Measurements from ENCODE around the gene GPR55. TPM values are rescaled to one million over a fixed set of nuclear protein-coding genes. Genes with fewer than 3 reads are reported as not detected.

GPR55 gene
- total and polyA plus RNA-seq, 2 donors (not counting 1 experiment from before 2014, with no cell fraction given), result 3.0 to 4.1 TPM

DNA sequence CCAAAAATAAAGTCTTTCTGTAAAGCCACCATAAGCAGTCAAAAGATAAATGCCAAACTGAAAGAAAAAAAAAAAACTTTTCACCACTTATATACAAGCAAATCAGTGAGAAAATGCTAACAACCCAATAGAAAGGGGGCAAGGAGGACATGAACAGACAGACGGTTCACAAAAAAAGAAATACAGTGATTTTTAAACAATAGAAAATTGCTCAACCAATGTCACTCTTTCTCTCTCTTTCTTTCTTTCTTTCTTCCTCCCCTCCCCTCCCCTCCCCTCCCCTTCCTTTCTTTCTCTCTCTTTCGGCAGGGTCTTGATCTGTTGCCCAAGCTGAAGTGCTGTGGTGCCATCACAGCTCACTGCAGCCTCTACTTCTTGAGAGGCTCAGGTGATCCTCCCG lies 42.1 kb upstream of the GPR55 start:
- Histone ChIP-seq H3K36me3 (replicated peaks in 1 of 2; ENCODE audit: control extremely low read depth in 1 of 2, control insufficient read depth in 1 of 2, extremely low read depth in 1 of 2, insufficient read depth in 2 of 2, low read length in 1 of 2) (no peaks in the 10 kb centered on the region), H3K27me3 (replicated peaks in 1 of 4; ENCODE audit: control extremely low read depth in 1 of 4, control insufficient read depth in 3 of 4, insufficient read depth in 4 of 4, low read length in 3 of 4) (no peaks in the 10 kb centered on the region), H4K20me1 (ENCODE audit: control insufficient read depth, insufficient read depth, low read length, poor library complexity, severe bottlenecking) (no peaks in the 10 kb centered on the region), H3K4me3 (ENCODE audit: control extremely low read depth in 1 of 5, extremely low read depth in 1 of 5, insufficient read depth in 1 of 5, low read depth in 2 of 5, low read length in 4 of 5) (no peak overlapping the region), H2AFZ (ENCODE audit: insufficient read depth, low read depth, low read length, poor library complexity, severe bottlenecking) (no peak overlapping the region), H3K9ac (ENCODE audit: low read length) (no peak overlapping the region), H3K4me2 (replicated peaks; ENCODE audit: low read depth, low read length, poor library complexity, severe bottlenecking) (no peak overlapping the region), H3K79me2 (ENCODE audit: control insufficient read depth, insufficient read depth, low read length) (no peaks in the 10 kb centered on the region), H3K9me3 (ENCODE audit: control extremely low read depth in 1 of 3, control insufficient read depth in 2 of 3, insufficient read depth in 1 of 3, low read length in 2 of 3) (peaks cover 0 to 7% (median 1%) of the 10 kb centered on the region in 3 donors), H3K4me1 (ENCODE audit: control insufficient read depth in 2 of 2, insufficient read depth in 2 of 2, low read length in 2 of 2) (no peaks in the 10 kb centered on the region), H3K27ac (ENCODE audit: low read length in 2 of 2) (no peak overlapping the region)
- intact Hi-C loops (cut with micrococcal nuclease), result no loop called here
- WGBS (ENCODE audit: insufficient coverage), result 0% methylated on average over 1 of the region's 3 CpGs
- TF ChIP-seq CTCF (IDR thresholded peaks at IDR 0.05) (no peak), EZH2 (IDR thresholded peaks at IDR 0.05; ENCODE audit: borderline replicate concordance, insufficient read depth, low read depth, low read length, poor library complexity, severe bottlenecking) (no peak)
- Mint-ChIP-seq H3K4me1 (peaks cover 7% of the 10 kb centered on the region), H3K4me3 (no peak overlapping the region), H3K9me3 (ENCODE audit: insufficient read depth) (no peaks in the 10 kb centered on the region), H3K27me3 (peaks cover 8% of the 10 kb centered on the region), H3K27ac (no peak overlapping the region)
- ChIA-PET CTCF (no interaction called here), POLR2A (no interaction called here)
- ATAC-seq (ENCODE audit: low read depth) (no peak), DNase-seq (no peak)

GRCh38 chr2:230964136-230964730 lies 39.2 kb upstream of the GPR55 start:
- H3K36me3 ChIP-seq (replicated peaks in 1 of 2; ENCODE audit: control extremely low read depth in 1 of 2, control insufficient read depth in 1 of 2, extremely low read depth in 1 of 2, insufficient read depth in 2 of 2, low read length in 1 of 2), result no peaks in the 10 kb centered on the region
- no peak for DNase-seq
- H3K4me3 ChIP-seq (ENCODE audit: control extremely low read depth in 1 of 5, extremely low read depth in 1 of 5, insufficient read depth in 1 of 5, low read depth in 2 of 5, low read length in 4 of 5), result no peak overlapping the region
- H3K27me3 ChIP-seq (replicated peaks in 1 of 4; ENCODE audit: control extremely low read depth in 1 of 4, control insufficient read depth in 3 of 4, insufficient read depth in 4 of 4, low read length in 3 of 4), result peaks cover 0 to 6% (median 3%) of the 10 kb centered on the region in 4 experiments
- intact Hi-C loops (cut with micrococcal nuclease), result no loop called here
- ATAC-seq (ENCODE audit: low read depth), result no peak
- no peaks in the 10 kb centered on the region for H3K79me2 ChIP-seq (ENCODE audit: control insufficient read depth, insufficient read depth, low read length)
- WGBS (ENCODE audit: insufficient coverage), result 94% methylated on average over 35 of the region's 36 CpGs
- no peak for TF ChIP-seq CTCF (IDR thresholded peaks at IDR 0.05)
- TF ChIP-seq EZH2 (IDR thresholded peaks at IDR 0.05; ENCODE audit: borderline replicate concordance, insufficient read depth, low read depth, low read length, poor library complexity, severe bottlenecking), result no peak
- H3K4me1 ChIP-seq (ENCODE audit: control insufficient read depth in 2 of 2, insufficient read depth in 2 of 2, low read length in 2 of 2), result no peaks in the 10 kb centered on the region
- H3K9ac ChIP-seq (ENCODE audit: low read length), result no peak overlapping the region
- H3K4me1 Mint-ChIP-seq, result peaks cover 2% of the 10 kb centered on the region
- CTCF ChIA-PET, result interaction anchor here (1.2 kb wide), 1 partner anchor 23 kb away, joined by 3 read pairs; no protein-coding TSS in a partner anchor
- no peaks in the 10 kb centered on the region for H3K9me3 Mint-ChIP-seq (ENCODE audit: insufficient read depth)
- H3K27ac ChIP-seq (ENCODE audit: low read length in 2 of 2), result no peak overlapping the region
- no peak overlapping the region for H3K4me3 Mint-ChIP-seq
- POLR2A ChIA-PET, result no interaction called here
- peaks cover 0 to 7% (median 1%) of the 10 kb centered on the region in 3 donors for H3K9me3 ChIP-seq (ENCODE audit: control extremely low read depth in 1 of 3, control insufficient read depth in 2 of 3, insufficient read depth in 1 of 3, low read length in 2 of 3)
- peaks cover 23% of the 10 kb centered on the region for H3K27me3 Mint-ChIP-seq
- H3K4me2 ChIP-seq (replicated peaks; ENCODE audit: low read depth, low read length, poor library complexity, severe bottlenecking), result no peak overlapping the region
- no peak overlapping the region for H2AFZ ChIP-seq (ENCODE audit: insufficient read depth, low read depth, low read length, poor library complexity, severe bottlenecking)
- H4K20me1 ChIP-seq (ENCODE audit: control insufficient read depth, insufficient read depth, low read length, poor library complexity, severe bottlenecking), result no peaks in the 10 kb centered on the region
- no peak overlapping the region for H3K27ac Mint-ChIP-seq

Measured in B cell (primary cell).